Bone marrow (tissue), 2 donors: Measurements from ENCODE around the gene HBS1L.

Experiments
- DNase-seq, 2 donors: peaks; one replicate each; lab custom pipeline; 2025; lab: John Stamatoyannopoulos, UW

The HBS1L gene

GRCh38 chr6:134949927-134950326, 104.7 kb downstream of the HBS1L start, which contains the start of gene ALDH8A1:
TSS of gene ALDH8A1 (minus strand) at chr6:134950101. CDS start at chr6:134950053, 48 bp downstream.
- DNase-seq, result no peak

GRCh38 chr6:134948691-134949090, 105.9 kb downstream of the HBS1L start:
- no peak for DNase-seq

- DNase-seq, result no peak
Measured at GRCh38 chr6:134948142-134948541, 106.5 kb downstream of the HBS1L start.

GRCh38 chr6:134945045-134945444, 109.6 kb downstream of the HBS1L start:
- DNase-seq, result no peak

- DNase-seq, result no peak
Measured at GRCh38 chr6:134943522-134944111, 111.0 kb downstream of the HBS1L start.

- no peak for DNase-seq
Measured at GRCh38 chr6:134938896-134939295, 115.7 kb downstream of the HBS1L start.

DNA sequence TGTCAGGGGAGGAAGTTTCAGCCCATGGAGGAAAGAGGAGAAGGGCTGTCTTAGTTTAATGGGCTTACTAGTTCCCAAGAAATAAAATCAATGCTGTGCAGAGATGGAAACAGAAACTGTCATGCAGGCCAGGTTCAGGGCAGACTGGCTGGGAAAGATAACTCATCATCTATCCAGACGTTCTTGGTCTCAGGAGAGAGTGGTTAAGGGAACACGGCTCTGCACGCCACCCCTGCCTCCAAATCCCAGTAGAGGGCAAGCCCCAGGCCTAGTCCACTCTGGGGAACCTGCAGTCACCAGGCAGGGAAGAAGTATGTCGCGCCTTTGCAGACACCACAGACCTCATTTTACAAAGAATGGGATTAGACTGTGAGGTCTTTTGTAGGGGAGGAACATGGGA, 117.2 kb downstream of the HBS1L start:
- no peak for DNase-seq

DNA sequence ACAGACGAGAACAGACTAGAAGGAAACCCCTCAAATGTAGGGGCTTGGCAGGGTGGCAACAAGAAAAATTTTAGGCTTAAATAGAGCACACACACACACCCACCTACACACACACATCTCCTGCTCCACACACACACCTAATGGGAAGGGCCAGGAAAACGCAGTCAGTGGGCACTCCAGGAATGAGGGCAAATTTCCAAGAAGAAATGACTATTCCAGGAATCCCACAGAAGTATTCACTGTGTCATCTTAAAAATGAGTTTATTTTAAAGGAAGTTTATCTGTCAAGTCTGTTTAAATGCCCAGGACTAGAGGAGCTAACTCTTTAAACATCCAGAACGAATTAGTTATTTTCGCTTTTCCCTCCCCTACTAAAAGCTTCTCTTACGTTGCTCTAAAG, 117.7 kb downstream of the HBS1L start:
- no peak for DNase-seq

GRCh38 chr6:134936476-134936875, 118.1 kb downstream of the HBS1L start:
- DNase-seq, result no peak

- no peak for DNase-seq
Measured at GRCh38 chr6:134934793-134935485, 119.7 kb downstream of the HBS1L start.

GRCh38 chr6:134932535-134933470, 121.8 kb downstream of the HBS1L start:
- DNase-seq, result no peak

DNA sequence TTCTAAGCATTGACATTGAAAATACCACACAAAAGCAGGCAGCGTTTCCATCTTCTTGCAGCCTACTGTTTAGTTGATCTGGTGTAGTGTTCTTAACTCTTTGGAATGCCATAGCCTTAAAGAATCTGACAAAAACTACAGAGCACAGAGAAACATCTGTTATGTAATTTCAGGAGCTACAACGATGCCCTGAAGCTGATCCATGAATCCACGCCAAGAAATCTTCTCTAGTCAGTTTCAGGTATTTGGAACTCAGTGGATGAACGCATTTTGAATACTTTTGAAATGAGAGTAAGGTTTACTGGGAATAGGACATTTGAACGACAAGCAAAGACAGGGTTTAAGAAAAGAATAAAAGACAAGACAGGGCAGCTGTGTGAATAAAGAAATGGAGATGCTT, 122.5 kb downstream of the HBS1L start:
- DNase-seq, result no peak

DNA sequence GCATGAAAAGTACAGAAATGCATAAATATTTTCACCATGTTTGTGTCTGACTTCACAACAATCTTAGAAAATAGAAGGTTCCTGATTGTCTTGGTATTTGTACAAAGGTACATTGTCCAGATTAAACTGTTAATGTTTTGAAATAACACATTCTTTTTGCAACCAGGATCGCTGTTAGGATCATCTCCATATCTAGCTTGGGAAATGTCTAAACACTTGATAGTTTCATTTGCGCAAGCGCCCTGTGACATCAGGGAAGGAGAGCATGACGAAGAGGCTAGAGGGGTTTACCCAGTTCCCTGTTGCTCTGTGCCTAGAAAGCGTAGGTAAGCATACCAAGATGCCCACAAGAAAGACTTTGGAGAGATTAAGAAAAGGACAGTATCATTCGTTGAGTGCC, 124.2 kb downstream of the HBS1L start:
- no peak for DNase-seq

- no peak for DNase-seq
Measured at GRCh38 chr6:134928151-134928900, 126.3 kb downstream of the HBS1L start.

GRCh38 chr6:134925800-134926199, 128.8 kb downstream of the HBS1L start:
- DNase-seq, result no peak

- DNase-seq, result no peak
Measured at GRCh38 chr6:134921721-134922261, 132.8 kb downstream of the HBS1L start.

DNA sequence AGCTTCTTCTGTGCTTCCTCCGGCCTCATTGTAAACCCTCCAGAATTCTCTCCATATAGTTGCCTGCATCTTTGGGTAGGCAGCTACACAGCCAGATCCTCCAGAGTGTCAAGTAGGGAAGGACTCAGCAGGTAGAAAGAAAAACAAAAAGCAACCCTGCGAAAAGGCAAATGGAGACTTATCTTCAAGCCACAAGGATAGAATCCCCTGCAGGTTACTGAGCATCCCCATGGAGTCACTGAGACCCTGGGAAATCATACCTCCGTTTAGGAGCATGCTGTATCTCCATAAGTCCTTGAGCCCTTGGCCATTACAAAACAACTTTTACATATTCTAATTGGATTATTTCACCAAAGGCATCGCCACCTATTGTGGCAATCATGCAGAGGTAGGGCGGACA, 133.3 kb downstream of the HBS1L start:
- no peak for DNase-seq

- DNase-seq, result no peak
Measured at GRCh38 chr6:134920422-134920821, 134.2 kb downstream of the HBS1L start.

- no peak for DNase-seq
Measured at GRCh38 chr6:134918418-134918961, 136.1 kb downstream of the HBS1L start.

DNA sequence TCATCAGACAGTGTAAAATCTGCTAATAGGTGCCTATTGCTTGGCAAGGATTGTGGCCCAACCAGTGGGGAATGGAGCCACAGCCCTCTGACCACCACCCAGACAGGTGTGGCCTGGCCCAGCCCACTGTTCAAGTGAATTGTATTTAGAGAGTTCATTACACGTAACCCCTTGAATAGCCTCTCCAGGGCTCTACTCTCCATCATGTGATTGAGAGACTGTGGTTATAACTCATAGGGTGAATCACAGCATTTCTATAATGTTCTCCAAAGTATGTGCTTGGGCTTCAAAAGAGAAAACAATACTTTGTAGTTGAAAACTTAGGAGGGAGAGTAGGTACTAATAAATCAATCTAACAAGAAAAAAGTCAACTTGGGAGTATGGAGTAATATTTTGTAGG, 143.1 kb downstream of the HBS1L start:
- no peak for DNase-seq

GRCh38 chr6:134910593-134910935, 144.1 kb downstream of the HBS1L start:
- DNase-seq, result no peak
